ENCODE data around the gene MAD1L1. TPM values are rescaled to one million over a fixed set of nuclear protein-coding genes. Genes with fewer than 3 reads are reported as not detected.

The MAD1L1 gene
- total and polyA plus RNA-seq, 2 of the 13 experiments (the other 11 are each of a cell fraction or from before 2014, with no cell fraction given) = 17.4 to 64.7 TPM

GRCh38 chr7:2165610-2166594 is 66.8 kb downstream of the MAD1L1 start:
- Histone ChIP-seq H4K20me1 (ENCODE audit: insufficient read depth, low read length) (no peaks in the 10 kb centered on the region), H3K9ac (ENCODE audit: insufficient read depth, low read depth, low read length) (no peak overlapping the region), H3K36me3 (replicated peaks in 1 of 2; ENCODE audit: control insufficient read depth in 1 of 2, insufficient read depth in 2 of 2, low read length in 2 of 2) (peaks cover 0 to 11% of the 10 kb centered on the region in 2 experiments; a peak in 2 of 5 replicates), H3K79me2 (ENCODE audit: insufficient read depth, low read length) (no peaks in the 10 kb centered on the region), H3K4me3 (replicated peaks in 1 of 3; ENCODE audit: insufficient read depth in 1 of 3, low read depth in 2 of 3, low read length in 3 of 3) (no peak overlapping the region), H3K27me3 (ENCODE audit: control insufficient read depth in 1 of 2, insufficient read depth in 2 of 2, low read length in 2 of 2) (no peaks in the 10 kb centered on the region), H3K4me2 (ENCODE audit: low read depth, low read length) (no peak overlapping the region), H2AFZ (ENCODE audit: low read length) (no peak overlapping the region), H3K27ac (ENCODE audit: extremely low read length, insufficient read depth, low read length) (no peak overlapping the region), H3K9me3 (ENCODE audit: low read length) (no peaks in the 10 kb centered on the region), H3K4me1 (ENCODE audit: insufficient read depth, low read length) (peaks cover 68% of the 10 kb centered on the region)
- no peak for DNase-seq (ENCODE audit: low spot score)
- CTCF ChIA-PET (ENCODE audit: low intra/inter-chr PET ratio, low total read pairs) = no interaction called here
- POLR2A ChIA-PET = interaction anchor here (0.8 kb wide), 1 partner anchor 55 kb away, joined by 3 read pairs; no protein-coding TSS in a partner anchor
- no TSS peak for BruUV-seq (replicated peaks)
- 97% methylated on average over 23 of the region's 28 CpGs for WGBS (ENCODE audit: low lambda C conversion rate)
- in situ Hi-C loops (cut with HindIII; ENCODE audit: extremely low pct_ligation_motif_present, low pct_unique_long_range_greater_than_20kb) = no loop called here
- intact Hi-C loops (cut with micrococcal nuclease; ENCODE audit: unreplicated experiment) = no loop called here
- TF ChIP-seq ZNF646 (CRISPR knock-in tag; IDR thresholded peaks at IDR 0.05) (no peak), PHF20 (CRISPR knock-in tag; IDR thresholded peaks at IDR 0.05) (no peak), RBAK (CRISPR knock-in tag; IDR thresholded peaks at IDR 0.05) (no peak), CREBL2 (CRISPR knock-in tag; IDR thresholded peaks at IDR 0.05; ENCODE audit: borderline replicate concordance) (no peak), ZBTB38 (CRISPR knock-in tag; IDR thresholded peaks at IDR 0.05) (0 out of 2 replicates have a peak, but pooled peaks have one; percentile 30)
- no peak for ATAC-seq
- no peak for FAIRE-seq

Measured in HepG2 (cell line).